ENCODE results near the gene RBMS1. TPM values are rescaled to one million over a fixed set of nuclear protein-coding genes. Genes with fewer than 3 reads are reported as not detected.

The RBMS1 gene
- total RNA-seq, 1 experiment from 2014 or later = 91.9 TPM

GRCh38 chr2:160308476-160308875 is 185.1 kb downstream of the RBMS1 start:
- Mint-ChIP-seq H3K27ac (ENCODE audit: unreplicated experiment) (no peak overlapping the region), H3K27me3 (ENCODE audit: insufficient read depth, unreplicated experiment) (no peaks in the 10 kb centered on the region), H3K4me1 (ENCODE audit: low read depth, unreplicated experiment) (no peaks in the 10 kb centered on the region), H3K4me3 (ENCODE audit: unreplicated experiment) (no peak overlapping the region), H3K36me3 (ENCODE audit: insufficient read depth, unreplicated experiment) (peaks cover 47% of the 10 kb centered on the region), H3K9me3 (ENCODE audit: unreplicated experiment) (no peaks in the 10 kb centered on the region)
- Histone ChIP-seq H3K9me3 (no peaks in the 10 kb centered on the region), H3K4me1 (no peaks in the 10 kb centered on the region), H3K4me3 (ENCODE audit: low read depth, low read length) (no peak overlapping the region), H3K36me3 (ENCODE audit: control insufficient read depth, insufficient read depth, low read length) (no peaks in the 10 kb centered on the region; the same call in 1 of the 2 replicates), H3K27me3 (replicated peaks; ENCODE audit: control insufficient read depth, insufficient read depth, low read length) (no peaks in the 10 kb centered on the region)
- ChIA-PET POLR2A (no interaction called here), CTCF (no interaction called here)
- intact Hi-C loops (cut with micrococcal nuclease; ENCODE audit: unreplicated experiment) = no loop called here
- no TSS peak for BruUV-seq (replicated peaks)
- no peak for TF ChIP-seq CTCF (IDR thresholded peaks at IDR 0.05; ENCODE audit: insufficient read depth in 1 of 2, low read depth in 1 of 2, low read length in 1 of 2, severe bottlenecking in 1 of 2, unreplicated experiment in 1 of 2)
- DNase-seq = no peak

GRCh38 chr2:160306985-160307384 is 186.6 kb downstream of the RBMS1 start:
- H3K27me3 Mint-ChIP-seq (ENCODE audit: insufficient read depth, unreplicated experiment) = no peaks in the 10 kb centered on the region
- ChIA-PET POLR2A (no interaction called here), CTCF (no interaction called here)
- Histone ChIP-seq H3K36me3 (ENCODE audit: control insufficient read depth, insufficient read depth, low read length) (no peaks in the 10 kb centered on the region; the same call in 1 of the 2 replicates), H3K27me3 (replicated peaks; ENCODE audit: control insufficient read depth, insufficient read depth, low read length) (no peaks in the 10 kb centered on the region), H3K9me3 (no peaks in the 10 kb centered on the region), H3K4me1 (no peaks in the 10 kb centered on the region), H3K4me3 (ENCODE audit: low read depth, low read length) (no peak overlapping the region)
- no TSS peak for BruUV-seq (replicated peaks)
- no peaks in the 10 kb centered on the region for H3K4me1 Mint-ChIP-seq (ENCODE audit: low read depth, unreplicated experiment)
- intact Hi-C loops (cut with micrococcal nuclease; ENCODE audit: unreplicated experiment) = no loop called here
- DNase-seq = no peak
- peaks cover 43% of the 10 kb centered on the region for H3K36me3 Mint-ChIP-seq (ENCODE audit: insufficient read depth, unreplicated experiment)
- no peak for TF ChIP-seq CTCF (IDR thresholded peaks at IDR 0.05; ENCODE audit: insufficient read depth in 1 of 2, low read depth in 1 of 2, low read length in 1 of 2, severe bottlenecking in 1 of 2, unreplicated experiment in 1 of 2)
- no peak overlapping the region for H3K27ac Mint-ChIP-seq (ENCODE audit: unreplicated experiment)
- H3K9me3 Mint-ChIP-seq (ENCODE audit: unreplicated experiment) = no peaks in the 10 kb centered on the region
- no peak overlapping the region for H3K4me3 Mint-ChIP-seq (ENCODE audit: unreplicated experiment)

- H3K9me3 ChIP-seq = no peaks in the 10 kb centered on the region
- BruUV-seq (replicated peaks) = no TSS peak
- H3K27me3 ChIP-seq (replicated peaks; ENCODE audit: control insufficient read depth, insufficient read depth, low read length) = no peaks in the 10 kb centered on the region
- intact Hi-C loops (cut with micrococcal nuclease; ENCODE audit: unreplicated experiment) = no loop called here
- no peaks in the 10 kb centered on the region; the same call in 1 of the 2 replicates for H3K36me3 ChIP-seq (ENCODE audit: control insufficient read depth, insufficient read depth, low read length)
- Mint-ChIP-seq H3K27me3 (ENCODE audit: insufficient read depth, unreplicated experiment) (no peaks in the 10 kb centered on the region), H3K4me1 (ENCODE audit: low read depth, unreplicated experiment) (no peaks in the 10 kb centered on the region), H3K9me3 (ENCODE audit: unreplicated experiment) (no peaks in the 10 kb centered on the region), H3K36me3 (ENCODE audit: insufficient read depth, unreplicated experiment) (peaks cover 41% of the 10 kb centered on the region), H3K27ac (ENCODE audit: unreplicated experiment) (no peak overlapping the region), H3K4me3 (ENCODE audit: unreplicated experiment) (no peak overlapping the region)
- ChIA-PET CTCF (interaction anchor here (0.7 kb wide), 1 partner anchor 13 kb away, joined by 3 read pairs; no protein-coding TSS in a partner anchor), POLR2A (no interaction called here)
- no peak for DNase-seq
- TF ChIP-seq CTCF (IDR thresholded peaks at IDR 0.05; ENCODE audit: insufficient read depth in 1 of 2, low read depth in 1 of 2, low read length in 1 of 2, severe bottlenecking in 1 of 2, unreplicated experiment in 1 of 2) = no peak
- no peak overlapping the region for H3K4me3 ChIP-seq (ENCODE audit: low read depth, low read length)
- H3K4me1 ChIP-seq = no peaks in the 10 kb centered on the region
Observed at GRCh38 chr2:160305081-160305750, 188.4 kb downstream of the RBMS1 start.
